Measurements from ENCODE around the gene FOSB.

- TF ChIP-seq POLR2A (IDR thresholded peaks at IDR 0.05; ENCODE audit: low read length) = no peak
- no peak for TF ChIP-seq GATA1 (IDR thresholded peaks at IDR 0.05; ENCODE audit: low read depth, low read length)
These were observed 27.4 kb downstream of the FOSB start for GRCh38 chr19:45495178-45495577.
